Activated T-helper 9 cell treated with anti-CD3 and anti-CD28 coated beads, Interleukin-2, amount 50 U/mL, for 16 hours (primary cell): Measurements from ENCODE around the gene TCF15.

Source experiments
- DNase-seq: peaks from one replicate; pipeline ENCODE4 v3.0.0-alpha.2; 2020; ENCODE audit warnings: low read depth

TCF15 gene

GRCh38 chr20:611047-611842, 1.1 kb upstream of the TCF15 start:
- no peak for DNase-seq

DNA sequence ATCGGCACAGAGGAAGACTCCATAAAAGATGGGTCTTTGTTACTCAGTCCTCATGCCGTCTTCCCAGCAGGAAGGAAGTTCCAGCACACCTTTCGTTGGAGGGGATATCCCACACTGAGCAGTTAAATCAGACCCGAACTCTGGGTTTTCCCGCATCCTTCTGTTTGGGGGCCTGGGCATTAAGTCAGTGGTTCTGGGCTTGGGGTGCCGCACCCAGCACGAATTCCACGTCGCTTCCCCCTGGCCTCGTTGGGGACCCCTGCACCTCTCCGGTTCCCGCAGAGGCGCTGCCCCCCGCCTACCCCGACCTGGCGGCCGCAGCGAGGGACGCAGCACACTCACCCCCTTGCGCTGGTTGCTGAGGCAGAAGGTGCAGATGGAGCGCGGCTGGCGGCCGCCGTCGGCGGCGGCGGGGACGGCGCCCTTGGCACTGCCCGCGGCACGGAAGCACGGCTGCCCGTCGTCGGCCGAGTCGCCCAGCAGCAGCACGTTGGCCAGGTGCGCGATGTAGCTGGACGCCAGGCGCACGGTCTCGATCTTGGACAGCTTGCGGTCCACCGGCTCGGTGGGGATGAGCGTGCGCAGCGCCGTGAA, 641 bp downstream of the TCF15 start:
- DNase-seq: no peak

DNA sequence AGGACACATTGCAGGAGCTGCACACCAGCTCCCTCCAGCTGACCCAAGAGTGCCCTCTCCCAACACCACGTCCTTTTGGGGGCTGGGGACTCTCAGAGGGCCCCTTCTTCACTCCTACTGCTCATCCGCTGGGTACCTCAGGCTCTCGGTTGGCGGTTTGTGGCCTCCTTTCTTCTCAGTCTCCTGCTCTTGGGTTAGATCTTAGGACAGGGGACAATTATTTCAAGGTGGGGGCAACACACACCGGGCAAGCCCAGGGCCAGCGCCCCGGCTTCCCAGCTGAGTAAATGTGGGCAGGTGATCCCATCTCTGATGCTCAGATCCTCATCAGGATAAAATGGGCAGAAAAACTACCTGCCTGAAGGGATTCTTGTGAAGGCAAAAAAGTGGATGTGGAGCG, 1.1 kb downstream of the TCF15 start:
- no peak for DNase-seq

DNA sequence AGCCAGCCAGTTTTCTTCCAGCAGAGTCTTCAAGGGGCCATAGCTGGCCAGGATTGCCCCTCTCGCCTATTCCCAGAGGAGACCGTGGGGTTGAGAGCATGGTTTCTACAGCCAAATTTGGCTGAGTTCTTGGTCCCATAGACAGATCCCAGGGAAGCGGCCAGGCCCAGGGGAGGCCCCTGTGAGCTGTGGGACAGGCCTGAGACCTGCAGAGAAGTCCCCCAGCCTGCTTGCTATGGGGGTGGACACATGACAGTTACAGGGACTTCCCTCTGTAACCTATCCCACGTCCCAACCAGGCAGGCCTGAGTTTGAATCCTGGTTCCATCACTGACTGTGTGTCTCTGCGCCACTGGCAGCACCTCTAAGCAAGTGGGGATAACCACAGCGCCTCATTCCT, 2.6 kb downstream of the TCF15 start:
- DNase-seq: no peak

GRCh38 chr20:605237-605636, 4.9 kb downstream of the TCF15 start:
- DNase-seq: no peak

- no peak for DNase-seq
Observed at GRCh38 chr20:603116-603640, 6.9 kb downstream of the TCF15 start.

DNA sequence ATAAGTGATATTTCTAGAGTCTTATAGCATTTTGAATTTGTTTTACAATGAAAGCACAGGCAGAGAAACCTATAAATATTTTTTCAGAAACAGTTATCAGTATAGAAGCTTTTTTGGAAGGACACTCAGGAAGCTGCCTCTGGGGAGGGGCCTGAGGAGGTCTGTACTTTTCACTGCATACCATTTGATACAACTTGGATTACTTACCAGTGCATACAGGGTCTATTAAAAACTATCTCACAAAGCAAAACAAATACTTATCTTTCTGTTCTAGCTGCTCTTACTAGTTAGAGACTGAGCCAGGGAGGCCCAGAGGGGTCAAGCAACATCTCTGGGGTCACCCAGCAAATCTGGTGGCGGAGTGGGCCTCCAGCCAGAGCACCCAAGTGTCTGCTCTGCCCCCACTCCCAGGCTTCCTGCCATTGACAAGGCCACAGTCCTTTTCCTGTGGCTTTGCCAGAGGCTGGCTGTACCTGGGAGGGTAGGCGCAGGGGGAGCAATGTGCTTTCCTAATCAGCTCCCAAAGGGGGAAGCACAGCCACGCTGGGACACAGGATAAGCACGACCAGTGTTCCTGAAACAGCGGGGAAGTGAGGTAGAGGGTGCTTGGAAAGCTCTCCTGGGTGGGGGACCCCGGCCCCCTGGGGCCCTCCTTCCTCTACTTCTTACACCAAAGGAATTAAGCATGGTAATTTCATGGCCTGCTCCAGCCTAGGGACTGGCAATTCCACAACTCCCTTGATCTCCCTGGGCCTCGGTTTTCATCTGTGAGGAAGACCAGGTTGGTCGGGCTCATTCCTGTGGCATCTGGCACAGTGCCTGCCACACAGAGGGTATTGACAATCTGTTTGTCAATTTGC, 7.8 kb downstream of the TCF15 start:
- DNase-seq: no peak

DNA sequence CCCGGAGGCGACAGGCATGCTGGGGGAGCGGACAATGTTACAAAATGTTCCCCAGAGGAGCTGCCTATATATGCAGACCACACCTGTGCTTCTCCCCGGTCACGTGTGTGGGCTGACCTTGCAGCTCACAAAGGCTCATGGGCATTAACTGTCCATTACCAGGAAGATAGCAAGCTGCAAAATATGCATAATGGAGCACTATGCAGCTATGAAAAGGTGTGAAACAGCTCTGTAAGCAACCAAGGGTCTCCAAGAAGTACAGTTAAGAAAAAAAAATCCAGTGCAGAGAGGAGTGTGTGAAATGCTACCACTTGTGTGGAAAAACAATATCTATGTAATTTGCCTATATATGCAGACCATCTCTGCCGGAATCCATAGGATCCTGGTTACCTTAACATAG, 9.4 kb downstream of the TCF15 start:
- DNase-seq: no peak

DNA sequence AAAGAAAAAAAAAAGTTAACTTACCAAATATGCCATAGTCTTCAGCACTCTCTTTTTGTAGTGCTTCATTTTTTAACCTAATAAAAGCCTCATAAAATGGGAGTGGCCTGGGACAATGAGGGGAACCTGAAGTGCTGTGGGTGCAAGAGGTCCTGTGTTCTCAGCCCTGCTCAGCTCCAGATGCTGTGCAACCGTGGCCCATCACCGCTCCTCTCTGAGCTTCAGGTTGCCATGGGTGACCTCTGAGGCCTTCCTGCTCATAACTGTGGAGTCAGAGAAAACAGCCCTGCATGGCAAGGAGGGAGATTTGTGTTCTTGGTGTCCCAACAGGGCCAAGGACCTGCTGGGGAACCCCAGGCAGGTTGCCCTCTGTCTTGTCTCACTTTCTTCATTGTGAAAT, 10.0 kb downstream of the TCF15 start:
- DNase-seq: no peak

- no peak for DNase-seq
Observed at GRCh38 chr20:598133-598850, 11.8 kb downstream of the TCF15 start.

DNA sequence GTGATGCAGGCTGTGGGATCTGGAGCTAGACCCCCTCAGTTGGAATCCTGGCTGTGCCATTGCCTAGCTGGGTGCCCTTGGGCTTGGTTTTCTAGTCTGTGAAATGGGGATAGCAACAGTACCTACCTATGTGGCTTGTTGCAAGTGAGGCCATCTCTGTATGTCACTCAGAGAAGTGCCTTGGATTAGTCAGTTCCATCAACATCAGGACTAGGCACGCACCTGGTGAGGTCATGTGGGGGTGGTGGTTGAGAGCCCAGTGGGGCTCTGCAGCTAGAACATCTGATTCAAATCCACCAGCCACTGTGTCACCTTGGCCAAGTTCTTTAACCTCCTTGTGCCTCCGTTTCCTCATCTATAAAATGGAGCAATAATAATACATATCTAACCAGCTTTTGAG, 12.5 kb downstream of the TCF15 start:
- DNase-seq: no peak

GRCh38 chr20:595330-596308, 14.5 kb downstream of the TCF15 start:
- no peak for DNase-seq

GRCh38 chr20:592506-592905, 17.6 kb downstream of the TCF15 start:
- no peak for DNase-seq

GRCh38 chr20:591941-592340, 18.2 kb downstream of the TCF15 start:
- DNase-seq: no peak

- DNase-seq: no peak
Observed at GRCh38 chr20:588932-589672, 21.0 kb downstream of the TCF15 start.

- DNase-seq: no peak
Observed at GRCh38 chr20:588476-588875, 21.6 kb downstream of the TCF15 start.

DNA sequence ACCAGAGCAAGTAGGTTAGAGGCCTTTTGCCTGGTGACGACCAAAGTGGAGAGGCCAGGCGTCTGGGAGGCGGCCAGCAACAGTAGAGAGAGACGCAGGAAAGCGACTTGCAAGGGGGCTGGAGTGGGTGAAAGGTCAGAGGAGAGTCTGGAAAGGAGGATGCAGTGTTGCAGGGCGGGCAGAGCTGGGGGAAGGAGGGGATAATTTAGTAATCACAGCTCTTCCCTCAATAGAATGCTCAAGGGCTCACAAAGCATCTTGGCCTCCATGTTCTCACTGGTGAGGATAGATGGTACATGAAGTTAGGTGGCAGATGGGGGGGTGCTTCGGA, 25.2 kb downstream of the TCF15 start:
- no peak for DNase-seq

DNA sequence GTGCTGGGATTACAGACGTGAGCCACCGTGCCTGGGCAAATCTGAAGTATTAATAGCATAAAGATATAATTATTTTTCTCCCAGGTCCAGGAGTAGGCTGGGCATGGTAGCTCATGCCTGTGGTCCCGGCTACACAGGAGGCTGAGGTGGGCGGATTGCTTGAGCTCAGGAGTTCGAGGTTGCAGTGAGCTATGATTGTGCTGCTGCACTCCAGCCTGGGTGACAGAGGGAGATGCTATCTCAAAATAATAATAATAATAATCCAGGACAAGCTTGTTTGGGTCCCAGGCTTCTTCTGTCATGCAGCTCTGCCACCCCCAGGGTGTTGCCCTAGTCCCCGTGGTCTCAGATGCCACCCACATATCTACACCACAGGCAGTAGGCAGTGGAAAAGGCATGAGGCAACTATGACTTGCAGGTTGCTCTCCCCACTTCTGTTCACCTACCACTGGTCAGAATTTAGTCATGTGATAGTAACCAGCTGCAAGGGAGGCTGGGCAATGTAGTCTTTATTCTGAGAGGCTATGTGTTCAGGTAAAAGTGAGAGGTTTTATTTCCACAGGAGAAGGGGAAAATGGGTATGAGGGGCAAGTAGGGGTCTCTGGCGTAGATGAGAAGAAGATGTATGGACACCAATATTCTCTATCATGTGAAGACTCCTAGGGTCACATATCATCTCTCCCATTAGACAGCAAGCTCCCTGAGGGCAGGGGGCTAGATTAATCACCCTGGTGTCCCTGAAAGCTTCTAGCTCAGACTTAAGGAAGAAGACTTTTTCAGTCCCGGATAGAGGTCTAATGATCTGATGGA, 25.7 kb downstream of the TCF15 start:
- DNase-seq: no peak

- no peak for DNase-seq
Observed at GRCh38 chr20:582204-582603, 27.9 kb downstream of the TCF15 start.
